Central memory CD4-positive, alpha-beta T cell (primary cell): ENCODE measurements around the gene PTPRT.
"Not testable (repeated sequence)": the region's sequence is repeated elsewhere in the genome, so short reads cannot be mapped to it uniquely, and the experiment has no call there.

Experiments used
- DNase-seq: peaks from one replicate; pipeline ENCODE4 v3.0.0; 2022

Gene PTPRT

GRCh38 chr20:42261766-42262270, 927.9 kb downstream of the PTPRT start:
- DNase-seq = no peak

- DNase-seq = no peak
These were observed 929.5 kb downstream of the PTPRT start for GRCh38 chr20:42260184-42260583.

GRCh38 chr20:42259389-42259788, 930.3 kb downstream of the PTPRT start:
- no peak for DNase-seq

- no peak for DNase-seq
These were observed 931.0 kb downstream of the PTPRT start for GRCh38 chr20:42258564-42259302.

- DNase-seq = no peak
These were observed 933.9 kb downstream of the PTPRT start for GRCh38 chr20:42255821-42256220.

- no peak for DNase-seq
These were observed 935.0 kb downstream of the PTPRT start for GRCh38 chr20:42254673-42255072.

- no peak for DNase-seq
These were observed 937.6 kb downstream of the PTPRT start for GRCh38 chr20:42252116-42252515.

- DNase-seq = no peak
These were observed 970.9 kb downstream of the PTPRT start for GRCh38 chr20:42218621-42219374.

GRCh38 chr20:42214074-42214473, 975.6 kb downstream of the PTPRT start:
- no peak for DNase-seq

GRCh38 chr20:42212391-42212790, 977.3 kb downstream of the PTPRT start:
- DNase-seq = no peak

- DNase-seq = not testable (repeated sequence)
These were observed 983.1 kb downstream of the PTPRT start for GRCh38 chr20:42206557-42206956.

GRCh38 chr20:42204109-42204660, 985.5 kb downstream of the PTPRT start:
- no peak for DNase-seq

GRCh38 chr20:42197599-42197998, 992.1 kb downstream of the PTPRT start:
- DNase-seq = no peak

- no peak for DNase-seq
These were observed 996.6 kb downstream of the PTPRT start for GRCh38 chr20:42193119-42193518.

- no peak for DNase-seq
These were observed 997.4 kb downstream of the PTPRT start for GRCh38 chr20:42192321-42192720.

GRCh38 chr20:42191140-42191860, 998.4 kb downstream of the PTPRT start:
- no peak for DNase-seq

GRCh38 chr20:42190084-42190483, 999.6 kb downstream of the PTPRT start:
- no peak for DNase-seq

GRCh38 chr20:42186337-42186736, 1003.4 kb downstream of the PTPRT start:
- DNase-seq = no peak

- no peak for DNase-seq
These were observed 1006.6 kb downstream of the PTPRT start for GRCh38 chr20:42183147-42183546.

- no peak for DNase-seq
These were observed 1008.6 kb downstream of the PTPRT start for GRCh38 chr20:42181064-42181463.

- no peak for DNase-seq
These were observed 1009.9 kb downstream of the PTPRT start for GRCh38 chr20:42179768-42180167.

- DNase-seq = no peak
These were observed 1016.3 kb downstream of the PTPRT start for GRCh38 chr20:42173440-42173839.
